SJSA1 (cell line): ENCODE measurements around the gene PHYKPL. TPM values are rescaled to one million over a fixed set of nuclear protein-coding genes. Genes with fewer than 3 reads are reported as not detected.

Source experiments
- DNase-seq, 2 experiments: peaks; one replicate each; pipeline ENCODE4 v3.0.0-alpha.2; 2015 to 2020; ENCODE audit warnings: low spot score in 2 of 2, low read depth in 1 of 2
- H3K27ac ChIP-seq: fragments of 250-450 bp; sonication (Bioruptor Pico); 2 replicates; pipeline ENCODE4 v1.5.1; 2020; ENCODE audit warnings: mild to moderate bottlenecking, moderate library complexity
- H3K27me3 ChIP-seq: fragments of 250-450 bp; sonication (Bioruptor Pico); replicated peaks from 2 replicates; pipeline ENCODE4 v1.5.1; 2020; ENCODE audit warnings: mild to moderate bottlenecking, moderate library complexity
- H3K36me3 ChIP-seq: fragments of 250-450 bp; sonication (Bioruptor Pico); 2 replicates; pipeline ENCODE4 v1.5.1; 2020; ENCODE audit warnings: mild to moderate bottlenecking
- H3K4me1 ChIP-seq: fragments of 250-450 bp; sonication (Bioruptor Pico); replicated peaks from 2 replicates; pipeline ENCODE4 v1.6.1; 2021; ENCODE audit warnings: mild to moderate bottlenecking
- H3K4me3 ChIP-seq: fragments of 250-450 bp; sonication (Bioruptor Pico); 2 replicates; pipeline ENCODE4 v1.5.1; 2020; ENCODE audit warnings: mild to moderate bottlenecking
- H3K9me3 ChIP-seq: fragments of 250-450 bp; sonication (Bioruptor Pico); replicated peaks from 2 replicates; pipeline ENCODE4 v1.5.1; 2020; ENCODE audit warnings: mild to moderate bottlenecking
- total RNA-seq: library from RNA; depleted of rRNA; stranded (reverse); fragments of >200 nt; shearing (Covaris generic); gene quantifications from 2 replicates; pipeline ENCODE4 v1.2.3, GENCODE V29; 2014

PHYKPL gene
- total RNA-seq, 1 experiment from 2014 or later = 19.3 TPM

DNA sequence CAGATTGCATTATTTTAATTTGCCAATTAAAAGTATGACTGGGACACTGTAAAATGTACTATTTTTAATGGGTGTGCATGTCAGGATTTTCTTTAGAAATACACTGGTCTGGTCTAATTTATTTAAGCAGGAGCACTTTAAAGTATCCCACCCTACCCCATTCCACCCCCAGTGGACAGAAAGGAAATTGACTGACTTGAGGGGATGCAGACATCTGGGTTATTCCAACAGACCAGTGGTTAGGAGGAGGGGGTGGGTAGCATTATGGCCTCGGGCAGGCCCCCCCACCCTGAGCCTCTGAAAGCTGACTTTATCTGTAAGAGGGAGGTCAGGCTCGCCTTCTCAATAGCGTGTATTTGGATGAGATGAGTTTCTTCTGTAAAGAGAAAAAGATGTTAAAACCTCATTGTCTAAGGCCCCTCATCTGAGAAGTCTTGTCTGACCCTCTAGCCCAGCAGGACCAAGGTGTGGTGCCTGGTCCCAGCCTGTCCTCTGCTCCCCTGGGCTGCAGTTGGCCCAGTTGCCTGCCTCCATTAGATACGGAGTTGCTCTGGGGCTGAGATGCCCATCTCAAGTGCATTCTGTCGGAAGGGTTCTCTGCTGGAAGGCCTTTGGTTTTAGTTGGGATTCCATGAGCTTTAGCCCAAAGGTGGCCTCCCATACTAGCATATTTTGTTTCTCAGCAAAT lies 23.9 kb downstream of the PHYKPL start:
- no peak overlapping the region for H3K27ac ChIP-seq
- no peak for DNase-seq
- H3K27me3 ChIP-seq = no peaks in the 10 kb centered on the region
- H3K36me3 ChIP-seq = peaks cover 94% of the 10 kb centered on the region
- peaks cover 4% of the 10 kb centered on the region for H3K9me3 ChIP-seq
- H3K4me1 ChIP-seq = peaks cover 21% of the 10 kb centered on the region
- H3K4me3 ChIP-seq = no peak overlapping the region

DNA sequence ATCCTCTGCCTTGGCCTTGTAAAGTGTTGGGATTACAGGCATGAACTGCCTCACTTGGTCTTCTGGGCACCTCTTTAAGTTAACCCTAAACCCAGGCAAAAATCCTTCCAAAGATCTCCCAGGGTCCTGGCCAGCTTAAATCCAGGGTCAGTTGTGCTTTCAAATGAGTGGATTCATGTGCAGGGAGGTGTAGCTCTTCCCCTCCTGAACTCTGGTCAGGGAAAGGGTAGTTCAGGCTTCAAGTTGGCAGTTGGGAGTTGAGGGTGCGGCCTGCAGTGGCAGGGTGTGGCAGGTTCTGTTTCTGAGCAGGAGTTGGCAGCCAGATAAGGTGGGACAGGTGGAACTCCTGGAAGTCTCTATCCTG lies 24.7 kb downstream of the PHYKPL start:
- Histone ChIP-seq H3K36me3 (peaks cover 86% of the 10 kb centered on the region), H3K27me3 (no peaks in the 10 kb centered on the region), H3K4me3 (no peak overlapping the region), H3K9me3 (peaks cover 4% of the 10 kb centered on the region), H3K4me1 (peaks cover 21% of the 10 kb centered on the region), H3K27ac (no peak overlapping the region)
- DNase-seq = no peak

DNA sequence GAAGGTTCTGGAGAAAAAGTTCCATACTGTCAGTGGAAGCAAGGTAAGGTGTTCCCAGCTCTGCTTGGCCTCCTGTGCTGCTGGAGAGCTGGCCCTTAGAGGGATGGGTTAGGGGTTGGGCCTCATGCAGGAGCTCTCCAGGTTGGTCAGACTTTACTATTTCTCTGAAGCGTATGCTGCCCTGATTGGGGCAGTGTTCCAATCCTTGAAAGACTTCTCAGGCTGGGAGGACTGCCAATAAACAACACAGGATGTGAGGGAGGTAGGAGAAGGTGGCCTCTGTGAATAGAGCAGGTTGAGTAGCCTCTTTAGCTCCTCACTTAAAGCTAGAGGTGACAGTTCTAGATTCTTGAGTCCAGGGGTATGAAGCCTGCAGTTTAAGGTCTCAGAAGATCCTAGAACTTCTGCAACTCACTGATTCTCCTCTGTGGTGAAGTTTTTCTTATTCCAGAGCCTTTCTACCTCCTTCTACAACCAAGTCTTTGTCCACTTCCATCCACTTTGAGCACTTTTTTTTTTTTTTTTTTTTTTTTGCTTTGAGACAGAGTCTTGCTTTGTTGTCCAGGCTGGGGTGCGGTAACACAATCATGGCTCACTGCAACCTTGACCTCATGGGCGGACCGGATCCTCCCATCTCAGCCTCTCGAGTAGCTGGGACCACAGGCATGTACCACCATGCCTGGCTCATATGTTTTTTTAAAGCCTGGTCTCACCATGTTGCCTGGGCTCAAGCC lies 25.3 kb downstream of the PHYKPL start:
- H3K4me3 ChIP-seq = no peak overlapping the region; the same call in 1 of the 2 replicates
- H3K27ac ChIP-seq = no peak overlapping the region
- peaks cover 4% of the 10 kb centered on the region for H3K9me3 ChIP-seq
- no peaks in the 10 kb centered on the region for H3K27me3 ChIP-seq
- H3K36me3 ChIP-seq = peaks cover 80% of the 10 kb centered on the region
- DNase-seq = no peak
- peaks cover 21% of the 10 kb centered on the region for H3K4me1 ChIP-seq

DNA sequence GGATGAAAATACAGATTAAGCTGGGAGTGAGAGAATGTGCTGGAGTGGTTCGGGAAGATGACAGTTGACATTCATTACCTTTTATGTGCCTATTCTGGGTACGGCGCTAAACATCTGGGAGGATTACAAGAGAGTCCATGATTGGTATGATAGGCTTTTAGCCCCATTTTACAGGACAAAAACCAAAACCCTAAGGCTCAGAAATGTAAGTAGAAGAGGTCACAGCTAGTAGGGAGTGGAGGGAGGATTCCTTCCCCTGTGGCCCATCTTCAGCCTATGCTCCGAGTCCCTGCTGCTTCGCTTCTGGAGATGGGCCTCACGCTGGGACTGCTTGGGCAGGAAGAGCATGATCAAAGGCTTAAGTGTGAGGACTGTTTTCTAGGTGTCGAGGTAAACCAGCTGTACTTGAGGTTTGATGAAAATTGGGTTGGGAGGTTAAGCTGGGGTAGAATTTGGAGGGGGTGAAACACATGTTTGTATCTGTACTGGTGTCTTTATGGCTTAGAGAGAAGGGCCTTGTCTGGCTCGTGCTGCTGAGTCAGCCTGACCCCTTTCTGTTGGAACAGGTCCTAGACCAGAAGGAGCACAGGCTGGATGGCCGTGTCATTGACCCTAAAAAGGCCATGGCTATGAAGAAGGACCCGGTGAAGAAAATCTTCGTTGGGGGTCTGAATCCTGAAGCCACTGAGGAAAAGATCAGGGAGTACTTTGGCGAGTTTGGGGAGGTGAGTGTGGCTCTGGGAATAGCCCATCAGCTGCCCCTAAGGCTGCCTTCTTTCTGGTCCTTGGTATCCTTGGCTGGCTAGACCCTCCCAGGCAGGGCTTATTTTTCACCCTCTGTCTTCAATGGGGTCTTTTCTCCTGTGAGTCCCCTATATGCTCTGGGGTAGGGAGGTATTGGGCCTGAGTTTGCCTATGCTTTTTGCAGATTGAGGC lies 26.2 kb downstream of the PHYKPL start:
- Histone ChIP-seq H3K36me3 (peaks cover 71% of the 10 kb centered on the region), H3K4me1 (peaks cover 21% of the 10 kb centered on the region), H3K9me3 (peaks cover 4% of the 10 kb centered on the region), H3K27ac (no peak overlapping the region), H3K4me3 (peak overlapping the region; percentile 99), H3K27me3 (no peaks in the 10 kb centered on the region)
- no peak for DNase-seq

DNA sequence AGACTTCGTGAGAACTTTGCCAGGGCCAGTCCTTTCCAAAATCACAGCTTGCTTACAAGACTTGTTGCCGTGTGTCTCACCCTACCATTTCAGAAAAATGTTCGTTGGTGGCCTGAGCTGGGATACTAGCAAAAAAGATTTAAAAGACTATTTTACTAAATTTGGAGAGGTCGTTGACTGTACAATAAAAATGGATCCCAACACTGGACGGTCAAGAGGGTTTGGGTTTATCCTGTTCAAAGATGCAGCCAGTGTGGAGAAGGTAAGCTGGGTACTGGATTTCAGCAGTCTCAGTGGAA lies 26.9 kb downstream of the PHYKPL start:
- Histone ChIP-seq H3K9me3 (peaks cover 4% of the 10 kb centered on the region), H3K27ac (no peak overlapping the region), H3K27me3 (no peaks in the 10 kb centered on the region), H3K4me3 (peak overlapping the region; percentile 99), H3K36me3 (peaks cover 64% of the 10 kb centered on the region), H3K4me1 (peaks cover 21% of the 10 kb centered on the region)
- no peak for DNase-seq

DNA sequence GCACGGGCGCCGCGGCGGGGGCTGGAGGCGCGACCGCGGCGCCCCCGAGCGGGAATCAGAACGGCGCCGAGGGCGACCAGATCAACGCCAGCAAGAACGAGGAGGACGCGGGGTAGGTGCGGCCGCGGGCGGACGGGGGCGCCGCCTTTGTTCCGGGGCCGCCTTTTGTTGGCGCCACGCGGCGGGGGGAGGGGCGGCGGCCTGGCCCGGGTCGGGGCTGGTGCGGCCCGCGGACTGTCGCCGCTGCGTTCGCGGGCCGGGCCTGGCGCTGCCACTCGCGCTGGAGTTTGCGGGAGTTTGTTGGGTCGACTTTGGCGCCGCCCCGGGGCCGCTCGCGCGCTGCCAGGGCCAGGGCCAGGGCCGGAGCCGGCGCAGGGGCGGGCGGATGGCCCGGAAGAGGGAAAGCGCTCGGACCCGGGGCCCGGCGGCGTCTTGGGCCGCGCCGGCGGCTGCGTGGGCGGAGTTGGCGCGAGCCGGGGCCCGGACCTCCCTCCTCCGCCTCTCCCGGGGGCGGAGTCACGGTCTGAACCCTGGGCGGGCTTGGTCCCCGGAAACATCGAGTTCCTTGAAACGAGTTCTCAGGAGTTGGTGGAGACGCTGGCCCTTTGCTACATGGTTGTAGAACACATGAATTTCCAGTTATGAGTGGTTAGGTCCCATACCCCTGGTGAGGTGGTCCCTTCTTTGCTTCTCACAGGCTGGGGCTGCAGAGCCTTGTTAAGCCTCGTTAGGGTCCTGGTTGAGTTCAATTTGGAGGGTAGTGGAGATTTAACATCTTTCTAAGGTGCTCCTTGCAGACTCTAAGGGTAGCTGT lies 27.5 kb downstream of the PHYKPL start:
- peaks cover 58% of the 10 kb centered on the region for H3K36me3 ChIP-seq
- H3K9me3 ChIP-seq = peaks cover 4% of the 10 kb centered on the region
- H3K4me3 ChIP-seq = peak overlapping the region; percentile 99
- H3K4me1 ChIP-seq = peaks cover 21% of the 10 kb centered on the region
- no peaks in the 10 kb centered on the region for H3K27me3 ChIP-seq
- peak; percentile 75 to 88 for DNase-seq
- H3K27ac ChIP-seq = peak overlapping the region; percentile 89

DNA sequence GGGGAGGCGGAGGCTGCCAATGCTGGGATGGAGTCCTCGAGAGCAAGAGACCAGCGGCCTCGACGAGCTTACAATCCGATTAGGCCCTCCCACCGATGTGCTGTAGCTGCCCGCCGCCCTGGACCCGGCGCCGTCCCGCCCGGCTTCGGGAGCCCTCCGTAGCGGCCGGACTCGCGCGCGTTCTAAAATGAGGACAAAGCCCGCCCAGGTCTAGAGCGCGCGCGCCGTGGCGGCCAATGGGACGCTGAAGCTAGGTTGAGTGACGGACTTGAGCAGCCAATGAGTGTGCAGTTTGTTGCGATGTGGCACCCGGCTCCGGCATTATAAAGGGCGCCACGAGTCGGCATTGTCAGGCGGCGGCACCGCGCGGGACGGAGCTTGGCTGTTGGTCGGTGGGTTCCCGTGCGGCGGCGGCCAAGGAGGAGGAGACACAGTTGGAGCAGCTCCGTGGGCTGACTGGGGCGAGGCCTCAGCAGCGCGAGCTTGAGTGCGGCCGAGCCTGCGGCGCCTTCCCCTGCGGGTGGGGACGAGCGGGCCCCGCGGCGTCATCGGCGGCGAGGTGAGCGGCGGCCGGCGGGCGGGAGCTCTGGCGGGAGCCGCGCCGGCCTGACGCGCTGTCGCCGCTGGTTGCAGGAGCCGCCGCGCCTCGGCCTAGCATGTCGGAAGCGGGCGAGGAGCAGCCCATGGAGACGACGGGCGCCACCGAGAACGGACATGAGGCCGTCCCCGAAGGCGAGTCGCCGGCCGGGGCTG lies 28.2 kb downstream of the PHYKPL start, which contains the start of gene HNRNPAB:
TSS of gene HNRNPAB (plus strand) at position 352 of the 753 bp plus-strand sequence. CDS start at position 657, 305 bp downstream.
- Histone ChIP-seq H3K4me1 (peaks cover 21% of the 10 kb centered on the region), H3K27me3 (no peaks in the 10 kb centered on the region), H3K27ac (peak within 1 kb of the TSS; percentile 89), H3K4me3 (peak within 1 kb of the TSS; percentile 99), H3K36me3 (peaks cover 50% of the 10 kb centered on the region), H3K9me3 (peaks cover 4% of the 10 kb centered on the region)
- DNase-seq = peak; percentile 98

DNA sequence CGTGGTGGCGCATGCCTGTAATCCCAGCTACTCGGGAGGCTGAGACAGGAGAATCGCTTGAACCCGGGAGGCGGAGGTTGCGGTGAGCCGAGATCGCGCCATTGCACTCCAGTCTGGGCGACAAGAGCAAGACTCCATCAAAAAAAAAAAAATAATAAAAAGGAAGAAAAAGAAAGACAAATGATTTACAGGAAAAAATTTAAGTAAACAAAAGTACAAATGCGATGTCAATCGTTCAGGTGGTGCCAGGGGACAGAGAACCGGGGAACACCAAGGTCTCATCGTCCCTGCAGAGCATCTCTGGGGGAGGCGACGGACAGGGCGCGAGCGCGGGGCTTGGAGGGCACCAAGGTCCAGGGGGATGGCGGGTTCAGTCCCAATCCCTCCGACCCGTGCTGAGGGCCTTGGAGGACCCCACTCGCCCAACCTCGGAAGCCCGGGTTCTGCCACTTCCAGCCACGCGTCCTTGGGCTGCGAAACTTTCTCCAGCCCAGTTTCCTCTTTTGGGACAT lies 28.9 kb downstream of the PHYKPL start:
- Histone ChIP-seq H3K9me3 (peaks cover 4% of the 10 kb centered on the region), H3K27ac (no peak overlapping the region), H3K36me3 (peaks cover 44% of the 10 kb centered on the region), H3K4me1 (peaks cover 21% of the 10 kb centered on the region), H3K4me3 (peak overlapping the region; percentile 99), H3K27me3 (no peaks in the 10 kb centered on the region)
- DNase-seq = no peak

DNA sequence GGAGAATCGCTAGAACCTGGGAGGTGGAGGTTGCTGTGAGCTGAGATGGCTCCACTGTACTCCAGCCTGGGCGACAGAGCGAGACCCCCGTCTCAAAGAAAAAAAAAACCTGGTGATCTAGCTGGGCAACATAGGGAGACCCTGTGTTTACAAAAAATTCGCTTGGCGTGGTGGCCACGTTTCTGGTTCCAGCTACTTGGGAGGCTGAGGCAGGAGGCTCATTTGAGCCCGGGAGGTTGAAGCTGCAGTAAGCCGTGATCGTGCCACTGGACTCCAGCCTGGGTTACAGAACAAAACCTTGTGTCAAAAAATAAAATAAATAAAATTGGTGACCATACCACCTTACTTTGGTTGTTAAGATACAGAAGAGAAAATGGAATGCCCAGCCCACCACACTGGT lies 30.1 kb downstream of the PHYKPL start:
- no peak overlapping the region for H3K27ac ChIP-seq

DNA sequence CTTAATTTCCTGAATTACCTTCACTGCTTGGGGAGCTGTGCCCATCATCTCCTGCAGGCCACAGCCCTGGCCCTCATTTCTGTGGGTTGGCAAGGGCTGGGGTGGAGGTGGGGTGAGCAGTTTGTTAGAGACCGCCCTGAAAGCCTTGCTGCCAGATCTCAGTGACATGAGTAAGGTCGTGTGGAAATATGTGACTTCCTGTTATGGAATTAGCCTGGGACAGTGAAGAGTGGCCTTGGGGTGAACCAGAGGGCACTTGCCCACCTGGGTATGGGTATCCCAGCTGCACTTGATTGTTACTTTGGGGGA lies 30.7 kb downstream of the PHYKPL start:
- Histone ChIP-seq H3K36me3 (peaks cover 26% of the 10 kb centered on the region), H3K4me1 (peaks cover 17% of the 10 kb centered on the region), H3K27me3 (no peaks in the 10 kb centered on the region), H3K27ac (no peak overlapping the region), H3K9me3 (peaks cover 4% of the 10 kb centered on the region), H3K4me3 (no peak overlapping the region)
- DNase-seq = no peak

More for the DNA sequence above, 30.1 kb downstream of the PHYKPL start:
- Histone ChIP-seq H3K4me3 (no peak overlapping the region), H3K4me1 (peaks cover 21% of the 10 kb centered on the region), H3K9me3 (peaks cover 4% of the 10 kb centered on the region), H3K36me3 (peaks cover 32% of the 10 kb centered on the region), H3K27me3 (no peaks in the 10 kb centered on the region)
- no peak for DNase-seq

DNA sequence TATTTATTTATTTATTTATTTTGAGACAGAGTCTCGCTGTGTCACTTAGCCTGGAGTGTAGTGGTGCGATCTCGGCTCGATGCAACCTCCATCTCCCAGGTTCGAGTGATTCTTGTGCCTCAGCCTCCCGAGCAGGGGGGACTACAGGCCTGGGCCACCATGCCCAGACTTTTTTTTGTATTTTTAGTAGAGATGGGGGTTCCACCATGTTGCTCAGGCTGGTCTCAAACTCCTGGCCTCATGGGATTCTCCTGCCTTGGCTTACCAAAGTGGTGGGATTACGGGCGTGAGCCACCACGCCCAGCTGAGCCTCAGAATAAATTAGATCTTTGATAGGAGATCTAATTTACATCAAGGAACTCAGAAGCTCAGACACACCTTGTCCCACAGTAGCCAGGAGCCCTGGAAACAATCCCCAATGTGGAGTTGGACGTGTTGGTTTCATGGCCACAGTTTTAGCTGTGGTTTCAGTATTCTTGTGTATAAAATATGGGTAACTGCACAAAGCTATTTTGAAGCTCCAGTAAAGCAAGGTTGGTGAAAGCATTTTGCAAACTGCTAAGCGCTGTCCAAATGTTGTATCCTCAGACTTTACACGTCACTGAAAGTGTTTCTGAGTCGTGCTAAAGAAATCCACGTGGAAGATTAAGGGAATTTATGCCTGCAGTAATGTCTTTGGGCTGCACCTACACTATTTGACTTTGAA lies 31.2 kb downstream of the PHYKPL start:
- no peak overlapping the region for H3K27ac ChIP-seq
- H3K9me3 ChIP-seq = peaks cover 4% of the 10 kb centered on the region
- no peak overlapping the region for H3K4me3 ChIP-seq
- H3K27me3 ChIP-seq = no peaks in the 10 kb centered on the region
- H3K4me1 ChIP-seq = peaks cover 12% of the 10 kb centered on the region
- no peak for DNase-seq
- H3K36me3 ChIP-seq = peaks cover 21% of the 10 kb centered on the region
